Keratinocyte (primary cell): ENCODE results near the gene MUC4. TPM values are rescaled to one million over a fixed set of nuclear protein-coding genes. Genes with fewer than 3 reads are reported as not detected.

Experiments used
- DNase-seq: peaks from one replicate; pipeline ENCODE4 v3.0.0-alpha.2; 2011; ENCODE audit warnings: low read depth, missing footprints, low spot score
- FAIRE-seq: peaks from 2 replicates; lab custom pipeline; 2011; peaks lifted over from hg19 to GRCh38; lab: Jason Lieb, UNC
- H2AFZ ChIP-seq: 2 replicates; pipeline ENCODE4 v1.6.0; 2012; ENCODE audit warnings: low read length, control low read depth, inconsistent platforms; ENCODE audit not compliant: control insufficient read depth
- H3K27ac ChIP-seq: 2 replicates; pipeline ENCODE4 v1.5.1; 2011; ENCODE audit warnings: low read length; ENCODE audit not compliant: control insufficient read depth, insufficient read depth
- H3K27me3 ChIP-seq: 3 replicates; pipeline ENCODE4 v1.6.0; 2011; ENCODE audit warnings: low read length; ENCODE audit not compliant: control insufficient read depth, insufficient read depth; ENCODE audit errors: extremely low read depth
- H3K36me3 ChIP-seq, 2 experiments: 2 replicates in 1 of 2; 3 replicates in 1 of 2; pipeline ENCODE4 v1.5.1; 2011; ENCODE audit warnings: low read length in 2 of 2, mild to moderate bottlenecking in 1 of 2; ENCODE audit not compliant: control insufficient read depth in 2 of 2, insufficient read depth in 2 of 2; ENCODE audit errors: extremely low read depth in 1 of 2
- H3K4me1 ChIP-seq: 3 replicates; pipeline ENCODE4 v1.5.1; 2011; ENCODE audit warnings: low read length; ENCODE audit not compliant: control insufficient read depth, insufficient read depth; ENCODE audit errors: extremely low read depth
- H3K4me2 ChIP-seq: 3 replicates; pipeline ENCODE4 v1.6.0; 2011; ENCODE audit warnings: low read depth, low read length; ENCODE audit not compliant: control insufficient read depth, insufficient read depth; ENCODE audit errors: extremely low read depth
- H3K4me3 ChIP-seq, 3 experiments: fragments of 200-600 bp in 1 of 3; sonication (generic) in 1 of 3; 2 replicates in 2 of 3; 3 replicates in 1 of 3; pipeline ENCODE4 v1.5.1; 2011 to 2016; ENCODE audit warnings: low read length in 3 of 3, mild to moderate bottlenecking in 3 of 3, control low read depth in 2 of 3, inconsistent platforms in 1 of 3, low read depth in 1 of 3, mixed read lengths in 1 of 3, mixed run types in 1 of 3, moderate library complexity in 1 of 3; ENCODE audit not compliant: control insufficient read depth in 2 of 3, insufficient read depth in 2 of 3; ENCODE audit errors: extremely low read depth in 1 of 3
- H3K79me2 ChIP-seq: 2 replicates; pipeline ENCODE4 v1.6.0; 2012; ENCODE audit warnings: low read length; ENCODE audit not compliant: control insufficient read depth, insufficient read depth
- H3K9ac ChIP-seq: 3 replicates; pipeline ENCODE4 v1.6.0; 2011; ENCODE audit warnings: low read length; ENCODE audit not compliant: control insufficient read depth, insufficient read depth; ENCODE audit errors: extremely low read depth
- H3K9me1 ChIP-seq: 3 replicates; pipeline ENCODE4 v1.6.0; 2011; ENCODE audit warnings: low read length; ENCODE audit not compliant: control insufficient read depth, insufficient read depth; ENCODE audit errors: extremely low read depth
- H3K9me3 ChIP-seq: 2 replicates; pipeline ENCODE4 v1.5.1; 2012; ENCODE audit warnings: low read depth, low read length; ENCODE audit not compliant: control insufficient read depth
- H4K20me1 ChIP-seq: 3 replicates; pipeline ENCODE4 v1.6.0; 2011; ENCODE audit warnings: low read length; ENCODE audit not compliant: control insufficient read depth, insufficient read depth; ENCODE audit errors: extremely low read depth
- CTCF ChIP-seq, 3 experiments: IDR thresholded peaks in 1 of 3; conservative IDR thresholded peaks in 1 of 3; optimal IDR thresholded peaks in 1 of 3; 2 replicates in 2 of 3; 3 replicates in 1 of 3; pipeline versions ENCODE3 to v1.5.1; 2011; ENCODE audit warnings: low read length in 3 of 3, mild to moderate bottlenecking in 3 of 3, moderate library complexity in 2 of 3, control low read depth in 1 of 3, inconsistent platforms in 1 of 3; ENCODE audit not compliant: insufficient read depth in 2 of 3; ENCODE audit errors: extremely low read depth in 1 of 3
- EZH2 ChIP-seq: IDR thresholded peaks from one replicate; pipeline ENCODE4 v1.6.1; 2012; ENCODE audit warnings: inconsistent platforms, mild to moderate bottlenecking, low read length, moderate library complexity
- dilution Hi-C: fragments of 300-500 bp; cut with MboI; formaldehyde crosslinking; loops from one replicate; pipeline ENCODE4 v1.7.0; 2020; ENCODE audit warnings: low sequenced_read_pairs; ENCODE audit not compliant: extremely low pct_ligation_motif_present
- polyA plus RNA-seq, 5 experiments: library from polyadenylated mRNA; depleted of rRNA in 3 of 5; stranded (reverse) in 3 of 5; stranded (forward) in 1 of 5; unstranded in 1 of 5; fragments of >200 nt; gene quantifications; 1 replicate in 1 of 5; 2 replicates in 3 of 5; 3 replicates in 1 of 5; pipeline versions ENCODE4 v1.2.1 to v1.2.3, GENCODE V29; 2011 to 2012; ENCODE audit warnings: missing spikeins in 2 of 5, low read depth in 1 of 5, low replicate concordance in 1 of 5

The MUC4 gene
- polyA plus RNA-seq, 1 donor (not counting 4 experiments of a cell fraction or from before 2014, with no cell fraction given), result not detected

- Histone ChIP-seq H3K4me1 (no peaks in the 10 kb centered on the region), H2AFZ (no peak overlapping the region), H3K4me3 (no peak overlapping the region), H3K9ac (no peak overlapping the region), H3K36me3 (no peaks in the 10 kb centered on the region), H3K9me1 (no peaks in the 10 kb centered on the region), H3K79me2 (no peaks in the 10 kb centered on the region), H4K20me1 (no peaks in the 10 kb centered on the region), H3K4me2 (no peak overlapping the region), H3K27ac (no peak overlapping the region), H3K27me3 (peaks cover 46% of the 10 kb centered on the region), H3K9me3 (no peaks in the 10 kb centered on the region)
- no peak for DNase-seq
- no peak for TF ChIP-seq EZH2
- TF ChIP-seq CTCF (optimal IDR thresholded peaks at IDR 0.05 in 1 of 3, IDR thresholded peaks at IDR 0.05 in 1 of 3, conservative IDR thresholded peaks at IDR 0.05 in 1 of 3; ENCODE audit: extremely low read depth in 1 of 3, insufficient read depth in 2 of 3, low read length in 3 of 3), result no peak
- no peak for FAIRE-seq
- dilution Hi-C loops, result no loop called here
Observed at GRCh38 chr3:195802795-195803194, 8.9 kb downstream of the MUC4 start.

- dilution Hi-C loops, result no loop called here
- Histone ChIP-seq H3K9me3 (no peaks in the 10 kb centered on the region), H3K9ac (no peak overlapping the region), H3K4me1 (no peaks in the 10 kb centered on the region), H3K36me3 (no peaks in the 10 kb centered on the region), H3K4me2 (no peak overlapping the region), H3K9me1 (no peaks in the 10 kb centered on the region), H3K4me3 (no peak overlapping the region), H3K27me3 (peaks cover 46% of the 10 kb centered on the region), H3K27ac (no peak overlapping the region), H4K20me1 (no peaks in the 10 kb centered on the region), H3K79me2 (no peaks in the 10 kb centered on the region), H2AFZ (no peak overlapping the region)
- no peak for TF ChIP-seq CTCF (optimal IDR thresholded peaks at IDR 0.05 in 1 of 3, IDR thresholded peaks at IDR 0.05 in 1 of 3, conservative IDR thresholded peaks at IDR 0.05 in 1 of 3; ENCODE audit: extremely low read depth in 1 of 3, insufficient read depth in 2 of 3, low read length in 3 of 3)
- no peak for TF ChIP-seq EZH2
- FAIRE-seq (no peak), DNase-seq (no peak)
Observed at GRCh38 chr3:195802261-195802701, 9.4 kb downstream of the MUC4 start.
